Gastrocnemius medialis (tissue), 4 donors: ENCODE results near the gene ORMDL2.

Source experiments
- POLR2A ChIP-seq, 2 donors: fragments of 450-650 bp; IDR thresholded peaks; one replicate each; pipeline ENCODE4 v1.6.1; 2017; ENCODE audit warnings: antibody characterized with exemption in 2 of 2, mild to moderate bottlenecking in 2 of 2, moderate library complexity in 2 of 2
- TF ChIP-seq, protein P1 (sequence below), 5 experiments: fragments of 450-650 bp in 3 of 5; fragments of 200-600 bp in 2 of 5; sonication (generic) in 2 of 5; IDR thresholded peaks in 4 of 5; conservative IDR thresholded peaks in 1 of 5; 1 replicate in 4 of 5; 2 replicates in 1 of 5; pipeline ENCODE4 v1.5.1; 2016 to 2019; ENCODE audit warnings: antibody characterized with exemption in 5 of 5, mild to moderate bottlenecking in 3 of 5, moderate library complexity in 3 of 5

DNA sequence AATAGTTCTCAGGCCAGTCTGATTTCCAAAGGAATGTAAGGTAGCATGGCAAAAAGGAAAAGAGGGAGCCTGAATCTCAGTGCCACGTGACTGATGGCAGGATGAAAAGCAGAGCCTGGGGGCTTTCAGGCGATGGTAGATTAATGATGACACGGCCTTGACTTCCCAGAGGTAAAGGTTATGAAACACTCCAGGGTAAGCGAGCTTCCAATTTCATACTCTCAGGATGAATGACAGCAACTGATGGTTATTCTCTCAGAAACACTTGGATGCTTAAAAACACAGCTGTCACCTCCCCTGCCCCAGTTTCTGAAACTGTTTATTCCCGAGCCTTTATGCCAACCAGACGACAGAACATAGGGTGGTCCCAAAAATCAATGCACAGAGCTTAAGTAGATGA, 46.1 kb upstream of the ORMDL2 start:
- no peak for TF ChIP-seq POLR2A (IDR thresholded peaks at IDR 0.05)
- TF ChIP-seq, protein P1, sequence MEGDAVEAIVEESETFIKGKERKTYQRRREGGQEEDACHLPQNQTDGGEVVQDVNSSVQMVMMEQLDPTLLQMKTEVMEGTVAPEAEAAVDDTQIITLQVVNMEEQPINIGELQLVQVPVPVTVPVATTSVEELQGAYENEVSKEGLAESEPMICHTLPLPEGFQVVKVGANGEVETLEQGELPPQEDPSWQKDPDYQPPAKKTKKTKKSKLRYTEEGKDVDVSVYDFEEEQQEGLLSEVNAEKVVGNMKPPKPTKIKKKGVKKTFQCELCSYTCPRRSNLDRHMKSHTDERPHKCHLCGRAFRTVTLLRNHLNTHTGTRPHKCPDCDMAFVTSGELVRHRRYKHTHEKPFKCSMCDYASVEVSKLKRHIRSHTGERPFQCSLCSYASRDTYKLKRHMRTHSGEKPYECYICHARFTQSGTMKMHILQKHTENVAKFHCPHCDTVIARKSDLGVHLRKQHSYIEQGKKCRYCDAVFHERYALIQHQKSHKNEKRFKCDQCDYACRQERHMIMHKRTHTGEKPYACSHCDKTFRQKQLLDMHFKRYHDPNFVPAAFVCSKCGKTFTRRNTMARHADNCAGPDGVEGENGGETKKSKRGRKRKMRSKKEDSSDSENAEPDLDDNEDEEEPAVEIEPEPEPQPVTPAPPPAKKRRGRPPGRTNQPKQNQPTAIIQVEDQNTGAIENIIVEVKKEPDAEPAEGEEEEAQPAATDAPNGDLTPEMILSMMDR (IDR thresholded peaks at IDR 0.05 in 4 of 5, conservative IDR thresholded peaks at IDR 0.05 in 1 of 5), result no peak
